Muscle of back (tissue), 13 donors: ENCODE data around the gene MEI1. TPM values are rescaled to one million over a fixed set of nuclear protein-coding genes. Genes with fewer than 3 reads are reported as not detected.
"Not testable (repeated sequence)": the region's sequence is repeated elsewhere in the genome, so short reads cannot be mapped to it uniquely, and the experiment has no call there.

ENCODE experiments used
- DNase-seq, 3 donors: peaks; one replicate each; pipeline versions ENCODE4 v3.0.0 to v3.0.0-alpha.2; 2013
- long read RNA-seq, 9 donors: transcript quantifications; one replicate each; lab custom pipeline, GENCODE V29; 2026
- polyA plus RNA-seq, 10 donors: library from polyadenylated mRNA; unstranded; fragments of 120-200 nt; gene quantifications; one replicate each; pipeline ENCODE4 v1.2.1, GENCODE V29; 2013; ENCODE audit not compliant: insufficient read length in 10 of 10

The MEI1 gene, protein sequence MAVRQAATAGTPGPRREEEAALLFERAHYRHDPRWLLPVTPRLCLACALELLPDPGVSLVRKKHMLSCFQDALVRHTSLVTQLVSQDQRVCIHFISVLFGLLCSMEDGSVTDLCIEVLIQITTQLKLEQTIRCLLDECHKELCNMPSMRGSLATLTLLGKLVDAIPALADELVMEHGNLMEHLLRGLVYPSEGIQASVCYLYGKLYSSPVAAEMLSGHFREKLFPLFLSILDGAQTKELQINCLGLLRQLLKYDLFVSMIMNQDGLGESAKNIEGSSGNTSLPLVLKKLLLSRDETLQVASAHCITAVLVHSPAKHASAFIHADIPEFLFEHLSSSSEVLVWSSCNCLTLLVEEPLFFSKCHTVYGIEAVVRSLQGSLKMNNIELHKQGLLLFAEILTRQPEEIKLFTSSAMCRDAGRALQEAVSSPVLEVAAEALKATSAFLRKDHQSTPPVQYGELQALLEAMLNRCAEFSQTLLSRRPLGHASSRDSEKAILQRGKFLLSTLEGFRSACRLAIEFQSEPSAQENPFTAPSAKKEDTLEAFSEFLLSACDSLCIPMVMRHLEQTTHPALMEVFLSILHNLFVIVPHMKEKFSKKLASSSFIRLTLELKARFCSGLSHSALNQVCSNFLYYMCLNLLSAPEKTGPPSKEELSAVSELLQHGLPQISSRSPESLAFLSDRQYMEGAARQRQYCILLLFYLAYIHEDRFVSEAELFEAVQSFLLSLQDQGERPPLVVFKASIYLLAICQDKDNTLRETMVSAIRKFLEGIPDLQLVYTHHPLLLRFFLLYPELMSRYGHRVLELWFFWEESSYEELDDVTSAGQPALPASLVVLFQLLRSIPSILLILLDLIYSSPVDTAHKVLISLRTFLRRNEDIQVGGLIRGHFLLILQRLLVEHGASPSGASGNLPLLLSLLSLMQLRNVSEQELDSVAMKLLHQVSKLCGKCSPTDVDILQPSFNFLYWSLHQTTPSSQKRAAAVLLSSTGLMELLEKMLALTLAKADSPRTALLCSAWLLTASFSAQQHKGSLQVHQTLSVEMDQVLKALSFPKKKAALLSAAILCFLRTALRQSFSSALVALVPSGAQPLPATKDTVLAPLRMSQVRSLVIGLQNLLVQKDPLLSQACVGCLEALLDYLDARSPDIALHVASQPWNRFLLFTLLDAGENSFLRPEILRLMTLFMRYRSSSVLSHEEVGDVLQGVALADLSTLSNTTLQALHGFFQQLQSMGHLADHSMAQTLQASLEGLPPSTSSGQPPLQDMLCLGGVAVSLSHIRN
- 1 to 10 TPM in 7 of 10 donors, under 1 TPM in 3; 0.54 to 3.1 (median 1.3) TPM for polyA plus RNA-seq
- long read RNA-seq, donor 1, result 0 reads
- long read RNA-seq, donor 2, result 0 reads
- long read RNA-seq, donor 3, result 0 reads
- long read RNA-seq, donor 4, result 0 reads
- long read RNA-seq, donor 5, result 0 reads
- long read RNA-seq, donor 6, result 0 reads
- long read RNA-seq, donor 7, result 0 reads
- long read RNA-seq, donor 8, result 0 reads
- long read RNA-seq, donor 9, result 0 reads

- peak; percentile 71 to 90 (median 85) for DNase-seq
These were observed at the start of gene MEI1 for GRCh38 chr22:41699264-41700107. Gene MEI1, plus strand, starts transcription at chr22:41699503. Its CDS starts 36 bp downstream, at chr22:41699539.

DNA sequence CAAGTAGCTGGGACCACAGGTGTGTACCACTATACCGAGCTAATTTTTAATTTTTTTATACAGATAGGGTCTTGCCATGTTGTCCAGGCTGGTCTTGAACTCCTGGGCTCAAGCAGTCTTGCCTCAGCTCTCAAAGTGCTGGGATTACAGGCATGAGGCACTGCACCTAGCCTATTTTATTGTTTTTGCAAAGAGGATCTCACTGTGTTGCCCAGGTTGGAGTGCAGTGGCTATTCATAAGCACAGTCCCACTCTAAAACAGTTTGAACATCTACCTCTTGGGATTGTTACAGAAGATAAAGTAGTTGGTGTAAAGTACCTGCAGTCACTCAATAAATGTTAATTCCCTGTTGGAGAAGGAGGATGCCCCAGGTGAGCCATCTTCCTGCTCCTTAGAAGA, 49.1 kb upstream of the MEI1 start:
- no peak for DNase-seq

GRCh38 chr22:41650821-41651220, 48.5 kb upstream of the MEI1 start:
- no peak for DNase-seq

GRCh38 chr22:41654322-41654721, 45.0 kb upstream of the MEI1 start:
- DNase-seq, result no peak

- no peak for DNase-seq
These were observed 42.7 kb upstream of the MEI1 start for GRCh38 chr22:41656556-41656955.

- no peak for DNase-seq
These were observed 41.6 kb upstream of the MEI1 start for GRCh38 chr22:41657709-41658108.

- no peak for DNase-seq
These were observed 40.4 kb upstream of the MEI1 start for GRCh38 chr22:41658869-41659268.

DNA sequence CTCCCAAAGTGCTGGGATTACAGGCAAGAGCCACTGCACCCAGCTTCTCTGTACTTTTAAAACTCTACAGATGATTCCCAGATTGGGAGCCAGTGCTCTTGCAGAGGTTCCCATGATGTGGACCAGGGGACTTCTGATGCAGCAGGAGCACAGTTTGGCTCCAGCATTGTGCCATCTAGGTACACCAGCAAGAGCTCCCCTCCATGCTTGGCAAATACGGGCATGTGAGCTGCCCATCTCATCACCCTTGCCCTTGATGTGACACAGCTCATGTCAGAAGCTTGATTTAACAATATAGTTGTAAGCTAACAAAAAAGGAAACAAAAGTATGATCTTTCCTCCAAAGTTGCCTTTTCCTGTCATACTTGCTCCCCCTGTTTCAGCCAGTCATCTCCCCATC, 39.4 kb upstream of the MEI1 start:
- no peak for DNase-seq

GRCh38 chr22:41660416-41660815, 38.9 kb upstream of the MEI1 start:
- DNase-seq, result no peak

DNA sequence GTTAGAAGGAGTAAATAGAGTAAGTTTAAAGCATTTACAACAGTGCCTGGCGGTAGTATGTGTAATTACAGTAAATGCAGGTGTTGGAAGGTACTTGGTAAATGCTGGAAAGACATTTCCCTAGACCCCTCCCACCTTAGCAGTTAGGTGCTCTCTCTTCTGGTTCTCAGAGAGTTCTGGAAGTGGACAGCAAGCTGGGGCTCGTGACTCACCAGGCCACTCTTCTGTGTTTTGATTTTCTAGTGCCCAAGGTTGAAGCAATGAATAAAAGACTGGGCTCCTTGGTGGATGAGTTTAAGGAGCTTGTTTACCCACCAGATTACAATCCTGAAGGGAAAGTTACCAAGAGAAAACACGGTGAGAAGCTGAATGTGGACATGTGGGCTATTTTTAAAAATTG, 38.2 kb upstream of the MEI1 start:
- no peak for DNase-seq

DNA sequence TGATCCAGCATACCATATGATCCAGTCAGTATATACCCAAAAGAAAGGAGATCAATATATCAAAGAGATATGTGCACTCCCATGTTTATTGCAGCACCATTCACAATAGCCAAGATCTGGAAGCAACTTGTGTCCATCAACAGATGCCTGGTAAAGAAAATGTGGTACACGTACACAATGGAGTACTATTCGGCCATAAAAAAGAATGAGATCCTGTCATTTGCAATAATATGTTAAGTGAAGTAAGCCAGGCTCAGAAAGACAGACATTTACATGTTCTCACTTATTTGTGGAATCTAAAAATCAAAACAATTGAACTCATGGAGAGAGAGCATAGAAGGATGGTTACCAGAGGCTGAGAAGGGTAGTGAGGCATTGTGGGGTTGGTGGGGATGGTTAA, 37.6 kb upstream of the MEI1 start:
- no peak for DNase-seq

- DNase-seq, result not testable (repeated sequence)
These were observed 35.7 kb upstream of the MEI1 start for GRCh38 chr22:41663594-41663993.

DNA sequence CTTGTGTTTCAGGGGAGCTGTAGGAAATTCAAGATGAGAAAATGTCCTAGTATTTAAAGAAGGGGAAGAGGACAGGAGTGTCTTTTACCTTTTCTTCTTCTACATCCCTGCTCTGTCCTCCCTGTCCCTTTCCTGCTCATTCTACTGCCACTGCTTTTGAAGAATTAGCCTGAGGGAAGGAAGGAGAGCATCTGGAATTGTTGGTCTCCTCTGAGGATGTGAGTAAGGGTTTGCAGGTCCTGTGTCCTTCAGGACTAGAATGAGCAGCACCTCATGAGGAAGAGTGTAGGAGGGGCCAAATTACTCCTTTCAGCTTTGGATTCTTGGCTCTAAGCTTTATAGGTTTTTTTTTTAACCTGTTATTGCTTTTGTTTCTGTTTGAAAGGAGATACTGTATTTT, 34.8 kb upstream of the MEI1 start:
- no peak for DNase-seq

GRCh38 chr22:41664951-41665350, 34.4 kb upstream of the MEI1 start:
- DNase-seq, result no peak

DNA sequence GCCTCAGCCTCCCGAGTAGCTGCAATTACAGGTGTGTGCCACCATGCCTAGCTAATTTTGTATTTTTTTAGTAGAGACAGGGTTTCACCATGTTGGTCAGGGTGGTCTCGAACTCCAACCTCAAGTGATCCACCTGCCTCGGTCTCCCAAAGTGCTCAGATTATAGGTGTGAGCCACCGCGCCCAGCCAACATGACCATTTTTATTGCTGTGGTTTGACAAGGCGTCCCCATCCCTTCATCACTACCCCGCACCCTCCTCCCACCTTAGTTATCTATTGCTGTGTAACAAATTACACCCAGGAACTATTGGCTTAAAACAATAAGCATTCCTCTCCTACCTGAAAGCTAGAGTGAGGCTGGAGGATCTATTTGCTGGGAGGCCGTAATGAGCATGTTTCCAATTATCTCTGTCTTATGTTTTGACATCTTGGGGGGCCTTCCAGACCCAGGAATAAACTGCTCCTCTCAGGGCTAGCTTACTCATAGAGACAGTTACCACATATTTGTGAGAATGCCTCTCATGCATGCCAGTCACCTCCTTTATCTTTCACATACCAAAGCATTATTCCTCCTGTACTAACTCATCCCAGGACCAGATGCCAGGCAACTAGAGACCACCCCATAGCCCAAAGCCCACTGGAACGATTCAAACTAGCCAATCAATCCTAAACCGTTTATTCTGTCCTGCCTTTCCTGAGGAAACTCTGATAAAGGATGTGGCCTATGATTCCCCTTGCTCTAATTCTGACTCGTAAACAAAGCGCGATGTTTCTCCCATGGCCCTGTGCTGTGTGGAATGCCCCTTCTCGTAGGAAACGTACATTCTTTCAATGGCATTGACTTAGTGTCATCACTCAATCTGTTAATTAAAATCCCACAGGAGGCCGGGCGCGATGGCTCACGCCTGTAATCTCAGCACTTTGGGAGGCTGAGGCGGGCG, 30.1 kb upstream of the MEI1 start:
- peak in 1 of 3 donors; percentile 79 for DNase-seq

DNA sequence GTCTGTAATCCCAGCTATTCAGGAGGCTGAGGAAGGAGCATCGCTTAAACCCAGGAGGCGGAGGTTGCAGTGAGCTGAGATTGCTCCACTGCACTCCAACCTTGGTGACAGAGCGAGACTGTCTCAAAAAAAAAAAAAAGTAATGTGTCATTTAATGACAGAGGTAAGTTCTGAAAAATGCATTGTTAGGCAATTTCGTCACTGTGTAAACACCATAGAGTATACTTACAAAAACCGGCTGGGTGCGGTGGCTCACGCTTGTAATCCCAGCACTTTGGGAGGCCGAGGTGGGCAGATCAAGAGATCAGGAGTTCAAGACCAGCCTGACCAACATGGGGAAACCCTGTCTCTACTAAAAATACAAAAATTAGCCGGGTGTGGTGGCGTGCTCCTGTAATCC, 27.2 kb upstream of the MEI1 start:
- DNase-seq, result not testable (repeated sequence)

GRCh38 chr22:41672780-41673509, 26.4 kb upstream of the MEI1 start:
- DNase-seq, result no peak

- no peak for DNase-seq
These were observed 24.4 kb upstream of the MEI1 start for GRCh38 chr22:41674846-41675340.
